ENCODE data around the gene XPC.

DNA sequence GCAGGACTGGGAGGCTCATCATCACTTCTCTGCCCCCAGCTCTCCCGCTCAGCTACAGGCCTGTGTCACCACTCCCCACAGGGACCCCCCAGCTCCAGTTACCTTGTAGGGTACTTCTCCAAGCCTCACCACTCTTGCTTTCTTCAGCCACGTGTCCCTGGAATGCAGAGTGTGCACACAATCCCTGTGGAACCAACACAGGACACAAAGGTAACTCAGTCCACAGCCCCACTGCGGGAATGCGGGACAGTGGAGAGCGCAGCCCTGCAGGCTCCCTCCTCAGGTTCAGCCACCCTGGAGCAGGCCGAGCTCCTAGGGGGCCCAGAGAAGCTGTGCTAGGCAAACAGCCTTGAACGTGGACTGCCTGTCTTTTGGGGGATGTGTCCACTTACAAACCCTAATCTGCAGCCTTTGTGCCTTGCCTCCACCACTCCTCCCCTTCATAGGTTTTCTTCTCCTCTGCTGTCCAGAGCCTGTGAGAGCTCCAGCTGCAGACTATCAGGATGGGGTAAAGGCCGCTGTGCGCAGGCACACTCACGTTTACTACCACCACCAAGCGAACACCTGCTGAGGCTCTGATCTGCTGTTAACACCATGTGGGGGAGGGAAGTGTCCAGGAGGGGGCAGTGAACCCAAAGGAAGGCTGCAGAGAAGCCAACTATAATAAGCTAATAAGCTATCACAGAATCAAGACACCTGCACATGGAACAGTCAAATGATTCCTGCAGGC is 26.0 kb downstream of the XPC start:
- TF ChIP-seq, protein P1, sequence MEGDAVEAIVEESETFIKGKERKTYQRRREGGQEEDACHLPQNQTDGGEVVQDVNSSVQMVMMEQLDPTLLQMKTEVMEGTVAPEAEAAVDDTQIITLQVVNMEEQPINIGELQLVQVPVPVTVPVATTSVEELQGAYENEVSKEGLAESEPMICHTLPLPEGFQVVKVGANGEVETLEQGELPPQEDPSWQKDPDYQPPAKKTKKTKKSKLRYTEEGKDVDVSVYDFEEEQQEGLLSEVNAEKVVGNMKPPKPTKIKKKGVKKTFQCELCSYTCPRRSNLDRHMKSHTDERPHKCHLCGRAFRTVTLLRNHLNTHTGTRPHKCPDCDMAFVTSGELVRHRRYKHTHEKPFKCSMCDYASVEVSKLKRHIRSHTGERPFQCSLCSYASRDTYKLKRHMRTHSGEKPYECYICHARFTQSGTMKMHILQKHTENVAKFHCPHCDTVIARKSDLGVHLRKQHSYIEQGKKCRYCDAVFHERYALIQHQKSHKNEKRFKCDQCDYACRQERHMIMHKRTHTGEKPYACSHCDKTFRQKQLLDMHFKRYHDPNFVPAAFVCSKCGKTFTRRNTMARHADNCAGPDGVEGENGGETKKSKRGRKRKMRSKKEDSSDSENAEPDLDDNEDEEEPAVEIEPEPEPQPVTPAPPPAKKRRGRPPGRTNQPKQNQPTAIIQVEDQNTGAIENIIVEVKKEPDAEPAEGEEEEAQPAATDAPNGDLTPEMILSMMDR (IDR thresholded peaks at IDR 0.05) = no peak
- TF ChIP-seq POLR2AphosphoS5 (IDR thresholded peaks at IDR 0.05) (no peak), POLR2A (IDR thresholded peaks at IDR 0.05) (no peak)
